Stimulated activated naive B cell treated with anti-CD40 and anti-IgM and Interleukin-4, amounts not matched to agents 10 μg/mL and 1 μg/mL and 100 μg/mL, for 72 hours (primary cell): Measurements from ENCODE around the gene KIF6.

Experiments used
- ATAC-seq, 2 donors: fragments of 150-1000 bp; cut with Tn5 transposase; replicated peaks; 2 replicates each; pipeline ENCODE4 v1.10.0; 2021; ENCODE audit warnings: moderate library complexity in 1 of 2
- DNase-seq: peaks from one replicate; pipeline ENCODE4 v3.0.0; 2021
- H3K27ac Mint-ChIP-seq: one replicate; pipeline ENCODE4 v1.8.0; 2022; ENCODE audit warnings: mild to moderate bottlenecking, mixed read lengths
- H3K27me3 Mint-ChIP-seq, 2 donors: one replicate each; pipeline ENCODE4 v1.8.0; 2022; ENCODE audit warnings: mixed read lengths in 2 of 2
- H3K36me3 Mint-ChIP-seq, 2 donors: one replicate each; pipeline ENCODE4 v1.8.0; 2022; ENCODE audit warnings: mixed read lengths in 2 of 2, mild to moderate bottlenecking in 1 of 2
- H3K4me1 Mint-ChIP-seq, 2 donors: one replicate each; pipeline ENCODE4 v1.8.0; 2022; ENCODE audit warnings: mixed read lengths in 2 of 2, mild to moderate bottlenecking in 1 of 2
- H3K4me3 Mint-ChIP-seq, 2 donors: one replicate each; pipeline ENCODE4 v1.8.0; 2022; ENCODE audit warnings: mild to moderate bottlenecking in 2 of 2, mixed read lengths in 2 of 2, moderate library complexity in 1 of 2
- H3K9me3 Mint-ChIP-seq, 2 donors: one replicate each; pipeline ENCODE4 v1.8.0; 2022; ENCODE audit warnings: mixed read lengths in 2 of 2, mild to moderate bottlenecking in 1 of 2

KIF6 gene

DNA sequence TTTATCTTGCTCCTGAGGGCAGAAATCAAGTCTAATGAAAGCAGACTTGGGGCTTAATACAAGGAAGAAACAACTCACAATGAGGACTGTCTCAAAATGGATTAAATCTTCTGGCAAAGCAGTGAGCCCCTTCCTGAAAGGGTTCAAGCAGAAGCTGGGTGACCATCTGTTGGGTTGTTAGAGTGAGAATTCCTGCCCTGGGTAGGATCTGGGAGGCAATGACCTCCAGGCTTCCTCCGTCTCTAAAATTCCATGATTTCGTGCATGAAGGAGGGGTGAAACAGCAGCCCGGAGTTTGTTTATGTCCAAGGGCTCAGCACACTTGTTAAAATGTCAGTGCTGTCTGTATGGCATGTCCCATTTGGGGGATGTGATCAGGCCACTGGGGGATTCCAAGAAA lies 338.7 kb downstream of the KIF6 start:
- H3K27ac Mint-ChIP-seq = no peak overlapping the region
- no peak for DNase-seq
- peaks cover 14 to 23% of the 10 kb centered on the region in 2 donors for H3K27me3 Mint-ChIP-seq
- ATAC-seq = no peak
- peaks cover 0 to 2% of the 10 kb centered on the region in 2 donors for H3K9me3 Mint-ChIP-seq
- no peak overlapping the region for H3K4me3 Mint-ChIP-seq
- peaks cover 34 to 49% of the 10 kb centered on the region in 2 donors for H3K4me1 Mint-ChIP-seq
- peaks cover 3 to 5% of the 10 kb centered on the region in 2 donors for H3K36me3 Mint-ChIP-seq

DNA sequence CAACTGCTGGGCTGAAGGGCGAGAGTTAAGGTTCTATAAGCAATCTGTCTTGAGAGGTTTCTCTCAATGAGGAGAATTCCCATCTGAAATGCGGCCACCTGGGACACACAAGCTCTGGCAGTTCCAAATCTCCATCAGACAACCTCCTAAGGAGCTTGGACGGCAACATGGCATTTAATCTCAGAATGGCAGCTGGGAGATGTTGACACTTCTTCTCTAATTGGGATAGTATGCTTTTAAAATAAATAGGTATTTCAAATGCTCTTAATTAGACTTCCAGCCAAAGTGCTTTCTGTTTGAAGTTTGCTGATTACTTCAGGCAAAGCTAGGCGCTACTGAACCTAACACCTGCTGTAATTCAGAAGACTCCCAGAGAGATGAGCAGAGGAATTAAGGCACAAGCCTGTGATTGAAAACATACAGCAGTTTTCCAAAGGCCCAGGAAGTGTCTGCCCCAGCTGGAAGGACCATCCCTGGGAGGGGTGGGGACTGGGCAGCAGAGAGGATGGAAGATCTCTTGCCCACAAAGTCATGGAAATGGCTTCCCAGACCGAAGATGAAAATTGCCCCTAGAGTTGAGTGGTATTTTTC lies 343.6 kb downstream of the KIF6 start:
- Mint-ChIP-seq H3K9me3 (peaks cover 0 to 2% of the 10 kb centered on the region in 2 donors), H3K27me3 (peaks cover 8 to 26% of the 10 kb centered on the region in 2 donors), H3K36me3 (no peaks in the 10 kb centered on the region), H3K27ac (no peak overlapping the region), H3K4me3 (no peak overlapping the region), H3K4me1 (peaks cover 11 to 12% of the 10 kb centered on the region in 2 donors)
- ATAC-seq (no peak), DNase-seq (no peak)

- no peak for ATAC-seq
- DNase-seq = no peak
- peaks cover 7 to 22% of the 10 kb centered on the region in 2 donors for H3K27me3 Mint-ChIP-seq
Observed at GRCh38 chr6:39380837-39381549, 344.2 kb downstream of the KIF6 start.

DNA sequence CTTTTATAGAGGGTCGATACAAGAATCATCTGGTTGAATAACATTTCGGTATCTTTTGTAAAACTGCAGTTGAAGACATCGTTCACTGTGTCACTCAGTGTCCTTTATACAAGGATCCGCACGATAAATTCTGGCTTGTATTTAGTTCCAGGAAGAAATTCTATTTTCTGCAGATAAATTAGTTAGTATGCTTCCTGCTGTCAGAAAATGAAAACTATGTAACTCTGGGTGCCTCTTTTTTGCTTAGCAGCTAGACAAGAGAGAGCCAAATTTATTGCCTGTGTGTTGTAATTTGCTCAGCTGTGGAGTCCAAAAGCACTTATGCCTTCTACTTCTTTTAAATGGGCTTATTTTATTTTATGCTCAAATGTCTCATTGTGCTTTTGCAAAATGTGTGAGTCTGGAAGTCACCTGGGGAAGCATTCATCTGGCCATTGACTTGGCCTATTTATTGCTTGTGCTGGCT lies 346.2 kb downstream of the KIF6 start:
- no peaks in the 10 kb centered on the region for H3K36me3 Mint-ChIP-seq
- peaks cover 6 to 9% of the 10 kb centered on the region in 2 donors for H3K4me1 Mint-ChIP-seq
- H3K9me3 Mint-ChIP-seq = peaks cover 0 to 2% of the 10 kb centered on the region in 2 donors
- no peak overlapping the region for H3K27ac Mint-ChIP-seq
- no peak for ATAC-seq
- DNase-seq = no peak
- H3K4me3 Mint-ChIP-seq = no peak overlapping the region
- H3K27me3 Mint-ChIP-seq = peaks cover 14 to 20% of the 10 kb centered on the region in 2 donors

More at GRCh38 chr6:39380837-39381549, 344.2 kb downstream of the KIF6 start:
- no peak overlapping the region for H3K27ac Mint-ChIP-seq
- peaks cover 7 to 9% of the 10 kb centered on the region in 2 donors for H3K4me1 Mint-ChIP-seq
- no peaks in the 10 kb centered on the region for H3K36me3 Mint-ChIP-seq
- H3K9me3 Mint-ChIP-seq = peaks cover 0 to 2% of the 10 kb centered on the region in 2 donors
- no peak overlapping the region for H3K4me3 Mint-ChIP-seq

GRCh38 chr6:39378175-39378959 lies 346.8 kb downstream of the KIF6 start:
- H3K27me3 Mint-ChIP-seq = peaks cover 14 to 20% of the 10 kb centered on the region in 2 donors
- peaks cover 0 to 2% of the 10 kb centered on the region in 2 donors for H3K9me3 Mint-ChIP-seq
- no peak overlapping the region for H3K27ac Mint-ChIP-seq
- DNase-seq (no peak), ATAC-seq (peak; percentile 31 to 48)
- peaks cover 6 to 9% of the 10 kb centered on the region in 2 donors for H3K4me1 Mint-ChIP-seq
- H3K36me3 Mint-ChIP-seq = no peaks in the 10 kb centered on the region
- H3K4me3 Mint-ChIP-seq = no peak overlapping the region

GRCh38 chr6:39377539-39377950 lies 347.7 kb downstream of the KIF6 start:
- peak overlapping the region; percentile 66 for H3K27ac Mint-ChIP-seq
- ATAC-seq = peak; percentile 91 to 92
- H3K27me3 Mint-ChIP-seq = peaks cover 14 to 20% of the 10 kb centered on the region in 2 donors
- no peaks in the 10 kb centered on the region for H3K36me3 Mint-ChIP-seq
- peaks cover 6 to 9% of the 10 kb centered on the region in 2 donors for H3K4me1 Mint-ChIP-seq
- no peaks in the 10 kb centered on the region for H3K9me3 Mint-ChIP-seq
- H3K4me3 Mint-ChIP-seq = no peak overlapping the region
- peak; percentile 58 for DNase-seq

- Mint-ChIP-seq H3K4me3 (no peak overlapping the region), H3K4me1 (peaks cover 6% of the 10 kb centered on the region in 2 donors), H3K27me3 (peaks cover 23 to 29% of the 10 kb centered on the region in 2 donors), H3K36me3 (no peaks in the 10 kb centered on the region), H3K27ac (no peak overlapping the region), H3K9me3 (no peaks in the 10 kb centered on the region)
- ATAC-seq (no peak), DNase-seq (no peak)
Observed at GRCh38 chr6:39375405-39375804, 349.8 kb downstream of the KIF6 start.

DNA sequence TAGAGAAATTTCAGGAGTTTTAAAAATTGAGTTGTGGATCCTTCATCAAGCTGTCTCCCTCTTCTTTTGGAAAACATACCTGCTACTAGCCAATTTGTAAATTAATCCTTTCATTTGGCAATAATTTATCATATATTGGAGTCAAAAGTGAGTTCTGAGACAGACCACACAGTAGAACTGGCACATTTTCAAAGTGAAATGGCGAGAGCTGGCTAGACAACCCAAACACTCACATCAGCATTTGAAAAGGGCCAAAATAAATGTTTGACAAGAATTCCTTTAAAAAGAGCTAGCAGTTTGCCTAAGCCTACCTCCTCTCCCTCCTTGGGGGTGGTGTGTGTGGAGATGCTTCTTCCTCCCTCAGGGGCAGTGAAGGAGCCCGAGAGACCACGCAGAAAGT lies 354.8 kb downstream of the KIF6 start:
- Mint-ChIP-seq H3K9me3 (no peaks in the 10 kb centered on the region), H3K27me3 (peaks cover 19 to 30% of the 10 kb centered on the region in 2 donors), H3K4me1 (no peaks in the 10 kb centered on the region), H3K36me3 (no peaks in the 10 kb centered on the region), H3K4me3 (no peak overlapping the region), H3K27ac (no peak overlapping the region)
- DNase-seq (no peak), ATAC-seq (no peak)

DNA sequence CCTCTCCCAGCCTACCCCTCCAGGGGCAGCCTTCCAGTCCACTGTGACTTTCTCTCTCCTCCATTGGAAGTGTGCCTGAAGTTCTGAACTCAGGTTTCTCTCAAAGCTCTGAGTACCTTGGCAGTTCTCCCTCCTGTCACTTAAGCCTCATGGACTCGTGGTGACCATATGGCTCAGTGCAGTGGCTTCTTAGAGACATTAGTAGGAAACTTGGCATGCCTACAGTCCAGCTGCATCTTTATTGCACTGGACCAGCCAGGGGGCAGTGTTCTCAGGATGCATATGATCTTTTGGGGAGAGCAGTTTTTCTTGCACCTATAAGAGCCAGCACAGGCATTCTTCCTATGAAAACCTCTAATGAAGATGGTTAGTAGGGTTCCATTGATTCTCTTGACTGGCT lies 355.2 kb downstream of the KIF6 start:
- no peaks in the 10 kb centered on the region for H3K4me1 Mint-ChIP-seq
- no peaks in the 10 kb centered on the region for H3K36me3 Mint-ChIP-seq
- DNase-seq (no peak), ATAC-seq (no peak)
- H3K4me3 Mint-ChIP-seq = no peak overlapping the region
- no peak overlapping the region for H3K27ac Mint-ChIP-seq
- H3K9me3 Mint-ChIP-seq = no peaks in the 10 kb centered on the region
- peaks cover 23 to 28% of the 10 kb centered on the region in 2 donors for H3K27me3 Mint-ChIP-seq

- DNase-seq (no peak), ATAC-seq (no peak)
- H3K4me3 Mint-ChIP-seq = no peak overlapping the region
- H3K4me1 Mint-ChIP-seq = no peaks in the 10 kb centered on the region
- peaks cover 22 to 27% of the 10 kb centered on the region in 2 donors for H3K27me3 Mint-ChIP-seq
- no peaks in the 10 kb centered on the region for H3K36me3 Mint-ChIP-seq
- H3K9me3 Mint-ChIP-seq = no peaks in the 10 kb centered on the region
- no peak overlapping the region for H3K27ac Mint-ChIP-seq
Observed at GRCh38 chr6:39367700-39368099, 357.5 kb downstream of the KIF6 start.

- peaks cover 22 to 27% of the 10 kb centered on the region in 2 donors for H3K27me3 Mint-ChIP-seq
- H3K4me3 Mint-ChIP-seq = no peak overlapping the region
Observed at GRCh38 chr6:39366931-39367618, 358.1 kb downstream of the KIF6 start.

GRCh38 chr6:39365281-39366074 lies 359.7 kb downstream of the KIF6 start:
- no peak for DNase-seq
- no peak overlapping the region for H3K4me3 Mint-ChIP-seq
- ATAC-seq = no peak
- H3K27me3 Mint-ChIP-seq = peaks cover 8 to 29% of the 10 kb centered on the region in 2 donors
- H3K4me1 Mint-ChIP-seq = peaks cover 6 to 17% of the 10 kb centered on the region in 2 donors
- H3K36me3 Mint-ChIP-seq = no peaks in the 10 kb centered on the region
- H3K27ac Mint-ChIP-seq = no peak overlapping the region
- H3K9me3 Mint-ChIP-seq = no peaks in the 10 kb centered on the region

More at GRCh38 chr6:39366931-39367618, 358.1 kb downstream of the KIF6 start:
- Mint-ChIP-seq H3K36me3 (no peaks in the 10 kb centered on the region), H3K27ac (no peak overlapping the region), H3K9me3 (no peaks in the 10 kb centered on the region), H3K4me1 (peaks cover 3 to 6% of the 10 kb centered on the region in 2 donors)
- DNase-seq (no peak), ATAC-seq (no peak)

DNA sequence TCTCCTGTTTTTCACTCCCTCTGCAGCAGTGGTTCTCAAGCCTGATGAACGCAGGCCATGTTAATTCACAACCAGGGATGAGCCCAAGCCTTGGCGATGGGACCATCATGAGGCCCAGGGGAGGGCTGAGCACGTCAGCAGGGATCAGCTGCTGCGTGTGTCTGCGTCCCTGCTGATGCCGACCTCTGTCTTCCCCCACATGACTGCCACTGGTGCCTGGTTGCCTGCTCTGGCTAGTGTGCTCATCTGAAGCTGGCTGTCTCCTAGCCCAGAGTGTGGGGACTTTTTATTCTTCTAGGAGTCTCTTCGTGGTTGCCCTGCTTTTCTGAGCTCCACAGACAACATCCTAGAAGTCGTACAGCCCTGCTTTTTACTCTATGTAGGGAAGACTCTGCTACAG lies 361.9 kb downstream of the KIF6 start:
- DNase-seq (no peak), ATAC-seq (no peak)
- no peaks in the 10 kb centered on the region for H3K36me3 Mint-ChIP-seq
- peaks cover 6 to 17% of the 10 kb centered on the region in 2 donors for H3K4me1 Mint-ChIP-seq
- H3K4me3 Mint-ChIP-seq = no peak overlapping the region
- H3K27ac Mint-ChIP-seq = no peak overlapping the region
- peaks cover 0 to 21% of the 10 kb centered on the region in 2 donors for H3K27me3 Mint-ChIP-seq
- H3K9me3 Mint-ChIP-seq = no peaks in the 10 kb centered on the region
